GM19397 (cell line): Measurements from ENCODE around the gene RIPPLY2.
"Not testable (repeated sequence)": the region's sequence is repeated elsewhere in the genome, so short reads cannot be mapped to it uniquely, and the experiment has no call there.

ENCODE experiments used
- ATAC-seq: cut with Tn5 transposase; IDR thresholded peaks from one replicate; pipeline ENCODE4 v1.9.1; 2021; ENCODE audit warnings: mild to moderate bottlenecking, moderate library complexity; ENCODE audit not compliant: unreplicated experiment

RIPPLY2 gene, protein sequence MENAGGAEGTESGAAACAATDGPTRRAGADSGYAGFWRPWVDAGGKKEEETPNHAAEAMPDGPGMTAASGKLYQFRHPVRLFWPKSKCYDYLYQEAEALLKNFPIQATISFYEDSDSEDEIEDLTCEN

DNA sequence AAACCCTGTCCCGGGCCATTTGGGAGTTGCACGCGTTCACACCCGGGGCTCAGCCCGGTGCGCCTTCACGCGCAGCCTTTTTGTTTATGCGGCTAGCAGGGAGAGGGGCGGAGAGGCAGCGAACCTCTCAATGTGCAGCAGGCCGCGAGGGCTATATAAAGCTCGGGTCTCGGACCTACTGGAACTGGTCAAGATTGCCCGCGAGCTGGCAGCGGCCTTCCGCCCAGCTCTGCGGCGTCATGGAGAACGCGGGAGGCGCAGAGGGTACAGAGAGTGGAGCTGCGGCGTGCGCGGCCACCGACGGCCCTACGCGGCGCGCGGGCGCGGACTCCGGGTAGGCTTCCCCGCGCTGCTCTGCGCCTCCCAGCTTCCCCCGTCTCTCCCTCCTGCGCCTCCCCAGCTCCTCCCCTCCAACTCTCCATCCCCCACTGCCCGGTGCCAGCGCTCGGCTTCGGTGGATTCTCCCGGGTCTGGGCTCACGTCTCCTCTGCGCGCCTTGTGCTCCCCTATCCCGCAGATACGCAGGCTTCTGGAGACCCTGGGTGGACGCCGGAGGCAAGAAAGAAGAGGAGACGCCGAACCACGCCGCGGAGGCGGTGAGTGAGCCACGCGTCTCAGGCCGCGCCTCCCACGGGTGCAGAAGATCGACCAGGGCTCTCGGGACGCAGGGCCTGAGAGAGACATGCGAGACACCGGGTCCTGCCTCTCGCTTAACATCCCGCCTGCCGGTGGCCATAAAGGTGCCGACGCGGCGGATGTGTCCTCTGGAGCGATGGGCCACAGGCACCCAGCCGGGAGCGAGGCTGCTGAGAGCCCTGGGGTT, at the start of gene RIPPLY2:
Gene RIPPLY2, plus strand, starts transcription at position 183 of the 823 bp plus-strand sequence. Its CDS starts 57 bp downstream, at position 240.
- peak; percentile 68 for ATAC-seq

GRCh38 chr6:83803492-83803891, 49.7 kb upstream of the RIPPLY2 start:
- ATAC-seq = not testable (repeated sequence)

DNA sequence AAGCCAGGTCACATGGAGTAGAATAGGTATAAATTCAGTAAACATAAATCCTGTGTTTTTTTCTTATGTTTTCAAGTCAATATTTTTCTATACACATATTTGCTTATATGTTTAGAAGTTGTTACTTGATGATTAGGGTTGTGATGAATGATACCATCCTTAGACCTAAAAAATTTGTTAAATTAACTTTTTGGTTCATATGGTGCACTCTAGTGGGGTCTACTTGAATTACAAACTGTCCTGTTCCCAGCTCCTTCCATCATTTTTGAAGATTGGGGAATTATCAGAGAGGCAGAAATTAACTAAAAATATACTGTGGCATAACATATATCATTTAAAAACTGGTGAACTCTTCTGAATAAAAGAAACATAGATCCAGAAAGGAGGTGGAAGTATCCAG, 48.3 kb upstream of the RIPPLY2 start:
- no peak for ATAC-seq

DNA sequence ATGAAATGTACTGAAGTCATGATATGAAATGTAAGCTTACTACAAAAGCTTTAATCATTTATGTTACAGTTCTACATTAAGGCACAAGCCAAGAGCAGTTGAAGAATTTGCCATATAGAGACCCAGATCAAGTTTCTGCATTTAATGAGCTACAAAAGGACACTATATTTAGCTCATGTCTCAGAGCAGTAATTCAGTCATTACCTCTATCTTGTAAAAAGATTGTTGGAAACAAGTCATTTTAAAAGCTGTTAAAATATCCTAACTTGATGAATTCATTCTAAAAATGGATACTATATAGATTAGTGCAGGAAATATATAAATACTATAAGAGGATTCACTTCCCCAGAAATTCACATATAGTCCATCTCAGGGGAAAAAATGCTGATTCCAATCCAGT, 45.2 kb upstream of the RIPPLY2 start:
- no peak for ATAC-seq

- no peak for ATAC-seq
Measured at GRCh38 chr6:83808926-83809325, 44.2 kb upstream of the RIPPLY2 start.

GRCh38 chr6:83812595-83812994, 40.6 kb upstream of the RIPPLY2 start:
- no peak for ATAC-seq

- no peak for ATAC-seq
Measured at GRCh38 chr6:83815631-83816272, 37.4 kb upstream of the RIPPLY2 start.

DNA sequence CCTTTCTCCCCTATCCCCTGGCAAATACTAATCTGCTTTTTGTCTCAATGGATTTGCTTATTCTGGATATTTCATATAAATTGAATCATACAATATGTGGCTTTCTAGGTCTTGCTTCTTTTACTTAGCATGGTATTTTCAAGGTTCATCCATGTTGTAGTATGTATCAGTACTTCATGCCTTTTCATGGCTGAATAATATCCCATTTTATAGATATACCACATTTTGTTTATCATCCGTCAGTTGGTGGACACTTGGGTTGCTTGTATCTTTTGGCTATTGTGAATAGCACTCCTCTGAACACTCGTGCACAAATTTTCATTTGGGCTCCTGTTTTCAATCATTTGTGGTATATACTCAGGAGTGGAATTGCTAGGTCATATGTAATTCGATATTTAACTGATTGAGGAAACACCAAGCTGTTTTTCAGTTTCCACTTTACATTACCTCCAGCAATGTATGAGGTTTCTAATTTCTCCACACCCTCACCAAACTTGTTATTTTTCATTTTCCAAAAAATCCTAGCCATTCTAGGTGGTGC, 30.5 kb upstream of the RIPPLY2 start:
- no peak for ATAC-seq

- no peak for ATAC-seq
Measured at GRCh38 chr6:83824388-83824801, 28.8 kb upstream of the RIPPLY2 start.

- no peak for ATAC-seq
Measured at GRCh38 chr6:83824831-83825230, 28.3 kb upstream of the RIPPLY2 start.

- no peak for ATAC-seq
Measured at GRCh38 chr6:83827050-83827449, 26.1 kb upstream of the RIPPLY2 start.

- ATAC-seq = no peak
Measured at GRCh38 chr6:83838727-83839126, 14.4 kb upstream of the RIPPLY2 start.

DNA sequence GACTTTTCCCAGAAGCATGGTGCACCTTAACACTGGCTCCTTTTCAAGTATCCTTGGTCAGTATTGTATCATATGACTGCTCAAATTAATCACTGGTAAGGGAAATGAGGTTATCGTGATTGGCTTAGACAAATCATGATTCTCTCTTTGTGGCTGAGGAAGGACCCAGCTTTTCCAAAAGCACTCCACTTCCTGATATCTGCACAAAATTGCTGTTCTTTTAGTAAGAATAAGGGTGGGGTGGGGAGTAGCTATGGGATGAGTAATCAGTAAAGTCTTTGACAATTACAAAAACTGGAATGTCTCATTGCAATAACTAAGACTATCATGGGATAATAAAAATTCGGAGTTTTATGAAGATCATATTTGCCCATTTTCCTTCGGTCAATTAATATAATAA, 9.0 kb upstream of the RIPPLY2 start:
- no peak for ATAC-seq

DNA sequence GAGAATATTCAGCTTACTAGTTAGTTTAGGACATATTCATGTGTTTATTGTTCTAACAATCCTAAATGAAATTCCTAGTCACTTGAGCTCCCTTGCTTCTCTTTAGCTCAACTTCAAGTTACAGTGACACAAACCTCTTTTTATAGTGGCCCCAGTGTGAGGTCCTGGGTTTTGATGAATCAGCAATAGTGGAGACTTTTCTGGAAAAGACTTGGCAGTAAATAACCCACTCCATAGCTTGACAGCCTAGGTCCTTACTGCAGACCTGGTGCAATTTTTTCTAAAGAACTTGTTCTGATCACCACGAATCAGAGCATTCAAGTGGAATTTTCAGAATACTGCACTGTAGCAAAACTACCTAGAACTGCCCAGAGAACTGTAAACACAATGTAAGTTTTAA, 6.9 kb upstream of the RIPPLY2 start:
- no peak for ATAC-seq

GRCh38 chr6:83847179-83847578, 6.0 kb upstream of the RIPPLY2 start:
- peak; percentile 74 for ATAC-seq

GRCh38 chr6:83849127-83849526, 4.0 kb upstream of the RIPPLY2 start:
- ATAC-seq = no peak

- ATAC-seq = no peak
Measured at GRCh38 chr6:83849610-83850009, 3.5 kb upstream of the RIPPLY2 start.

DNA sequence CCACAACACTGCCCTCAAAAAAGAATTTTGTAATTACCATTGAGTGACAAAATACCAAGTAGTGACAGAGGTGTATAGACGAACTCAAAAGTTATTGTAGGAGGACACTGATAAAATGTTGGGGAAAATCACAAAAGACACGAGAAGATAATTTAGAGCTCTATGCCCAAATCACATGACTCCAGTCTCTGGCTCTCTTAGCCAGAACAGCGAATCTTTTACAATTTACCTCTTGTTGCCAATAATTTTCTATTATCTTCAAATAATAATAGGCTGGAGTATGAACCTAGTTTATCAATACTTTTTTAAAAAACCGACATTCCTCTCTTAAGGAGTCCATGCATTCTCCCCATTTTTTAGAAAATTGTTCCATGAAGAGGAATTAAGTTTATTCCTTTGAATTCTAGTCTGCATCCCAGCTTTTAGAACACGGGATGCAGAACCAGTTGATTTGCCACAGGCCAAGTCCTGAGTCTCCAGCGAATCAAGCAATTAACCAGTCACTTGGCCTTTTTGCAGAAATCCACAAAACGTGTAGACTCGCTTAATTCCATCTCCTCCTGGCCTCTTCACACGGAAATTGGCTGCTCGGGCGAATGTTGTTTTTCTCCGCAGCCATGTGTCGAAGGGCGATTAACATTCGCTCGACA, 507 bp upstream of the RIPPLY2 start:
- no peak for ATAC-seq

GRCh38 chr6:83854001-83854501, 891 bp downstream of the RIPPLY2 start:
- ATAC-seq = peak; percentile 16

- ATAC-seq = no peak
Measured at GRCh38 chr6:83854766-83855165, 1.6 kb downstream of the RIPPLY2 start.
